IPS-15b (cell line): Measurements from ENCODE around the gene PAK2.
"Not testable (repeated sequence)": the region's sequence is repeated elsewhere in the genome, so short reads cannot be mapped to it uniquely, and the experiment has no call there.

ENCODE experiments used
- H3K27me3 ChIP-seq: one replicate; pipeline ENCODE4 v1.6.1; 2013; ENCODE audit warnings: low read length; ENCODE audit not compliant: control insufficient read depth, insufficient read depth
- H3K36me3 ChIP-seq: one replicate; pipeline ENCODE4 v1.6.1; 2013; ENCODE audit warnings: low read length; ENCODE audit not compliant: control insufficient read depth, insufficient read depth
- H3K4me1 ChIP-seq: one replicate; pipeline ENCODE4 v1.6.1; 2013; ENCODE audit warnings: mild to moderate bottlenecking, low read length; ENCODE audit not compliant: control insufficient read depth, insufficient read depth
- H3K4me3 ChIP-seq: one replicate; pipeline ENCODE4 v1.5.1; 2013; ENCODE audit warnings: low read depth, low read length
- H3K9ac ChIP-seq: one replicate; pipeline ENCODE4 v1.6.1; 2013; ENCODE audit warnings: low read depth, mild to moderate bottlenecking, low read length
- H3K9me3 ChIP-seq: one replicate; pipeline ENCODE4 v1.6.1; 2013; ENCODE audit warnings: mild to moderate bottlenecking, low read length; ENCODE audit not compliant: control insufficient read depth, insufficient read depth

Gene PAK2

GRCh38 chr3:196707566-196707965 lies 32.1 kb upstream of the PAK2 start:
- H3K27me3 ChIP-seq, result no peaks in the 10 kb centered on the region
- H3K36me3 ChIP-seq, result no peaks in the 10 kb centered on the region
- no peak overlapping the region for H3K4me3 ChIP-seq
- H3K9me3 ChIP-seq, result no peaks in the 10 kb centered on the region
- no peak overlapping the region for H3K9ac ChIP-seq
- H3K4me1 ChIP-seq, result no peaks in the 10 kb centered on the region

- Histone ChIP-seq H3K9ac (no peak overlapping the region), H3K4me1 (no peaks in the 10 kb centered on the region), H3K27me3 (no peaks in the 10 kb centered on the region), H3K9me3 (no peaks in the 10 kb centered on the region), H3K36me3 (no peaks in the 10 kb centered on the region), H3K4me3 (no peak overlapping the region)
Measured at GRCh38 chr3:196708467-196708866, 31.2 kb upstream of the PAK2 start.

GRCh38 chr3:196711838-196712513 lies 27.7 kb upstream of the PAK2 start, which contains the start of the genes CEP19 and PIGX:
Gene CEP19 (minus strand): TSS chr3:196712250. CDS start chr3:196708657, 3,593 bp downstream.
Gene PIGX (plus strand): TSS chr3:196712377.
- H3K4me1 ChIP-seq, result no peaks in the 10 kb centered on the region
- peak within 1 kb of the TSS; percentile 93 for H3K4me3 ChIP-seq
- peak within 1 kb of the TSS; percentile 9 for H3K9ac ChIP-seq
- no peaks in the 10 kb centered on the region for H3K9me3 ChIP-seq
- H3K36me3 ChIP-seq, result no peaks in the 10 kb centered on the region
- no peaks in the 10 kb centered on the region for H3K27me3 ChIP-seq

- Histone ChIP-seq H3K4me1 (no peaks in the 10 kb centered on the region), H3K9ac (peak overlapping the region; percentile 9), H3K27me3 (no peaks in the 10 kb centered on the region), H3K4me3 (peak overlapping the region; percentile 93), H3K36me3 (no peaks in the 10 kb centered on the region), H3K9me3 (no peaks in the 10 kb centered on the region)
Measured at GRCh38 chr3:196712514-196713413, 26.9 kb upstream of the PAK2 start.

- not testable (repeated sequence) for H3K4me3 ChIP-seq, H3K27me3 ChIP-seq, H3K4me1 ChIP-seq, H3K9me3 ChIP-seq, H3K9ac ChIP-seq, H3K36me3 ChIP-seq
Measured at GRCh38 chr3:196717162-196717561, 22.5 kb upstream of the PAK2 start.

GRCh38 chr3:196721097-196721496 lies 18.6 kb upstream of the PAK2 start:
- Histone ChIP-seq H3K4me1 (no peaks in the 10 kb centered on the region), H3K4me3 (no peak overlapping the region), H3K36me3 (no peaks in the 10 kb centered on the region)

GRCh38 chr3:196726788-196727675 lies 12.6 kb upstream of the PAK2 start:
- Histone ChIP-seq H3K9me3 (no peaks in the 10 kb centered on the region), H3K36me3 (no peaks in the 10 kb centered on the region), H3K27me3 (no peaks in the 10 kb centered on the region), H3K9ac (no peak overlapping the region), H3K4me1 (no peaks in the 10 kb centered on the region), H3K4me3 (no peak overlapping the region)

More at GRCh38 chr3:196721097-196721496, 18.6 kb upstream of the PAK2 start:
- Histone ChIP-seq H3K9me3 (no peaks in the 10 kb centered on the region), H3K9ac (no peak overlapping the region), H3K27me3 (no peaks in the 10 kb centered on the region)

GRCh38 chr3:196735751-196736150 lies 3.9 kb upstream of the PAK2 start:
- Histone ChIP-seq H3K4me1 (no peaks in the 10 kb centered on the region), H3K27me3 (no peaks in the 10 kb centered on the region), H3K9ac (no peak overlapping the region), H3K9me3 (no peaks in the 10 kb centered on the region), H3K4me3 (no peak overlapping the region), H3K36me3 (no peaks in the 10 kb centered on the region)

- Histone ChIP-seq H3K27me3 (no peaks in the 10 kb centered on the region), H3K4me1 (no peaks in the 10 kb centered on the region), H3K4me3 (no peak overlapping the region), H3K36me3 (no peaks in the 10 kb centered on the region), H3K9ac (no peak overlapping the region), H3K9me3 (no peaks in the 10 kb centered on the region)
Measured at GRCh38 chr3:196736670-196737374, 2.8 kb upstream of the PAK2 start.

- Histone ChIP-seq H3K4me3 (no peak overlapping the region), H3K27me3 (no peaks in the 10 kb centered on the region), H3K36me3 (no peaks in the 10 kb centered on the region), H3K4me1 (no peaks in the 10 kb centered on the region), H3K9ac (no peak overlapping the region), H3K9me3 (no peaks in the 10 kb centered on the region)
Measured at GRCh38 chr3:196737655-196738054, 2.0 kb upstream of the PAK2 start.
